Right ventricle myocardium superior (tissue), 1 donor: Measurements from ENCODE around the gene ZNF70. TPM values are rescaled to one million over a fixed set of nuclear protein-coding genes. Genes with fewer than 3 reads are reported as not detected.
"Not testable (repeated sequence)": the region's sequence is repeated elsewhere in the genome, so short reads cannot be mapped to it uniquely, and the experiment has no call there.

ENCODE experiments used
- ATAC-seq: fragments of 200-7000 bp; cut with Tn5 transposase; one replicate; pipeline ENCODE4 v1.9.1; 2020; ENCODE audit warnings: mild to moderate bottlenecking; ENCODE audit not compliant: poor library complexity
- DNase-seq: peaks from one replicate; pipeline ENCODE4 v3.0.0-alpha.2; 2020
- intact Hi-C: fragments of 100-400 bp; cut with DNase I; formaldehyde crosslinking; loops from one replicate; pipeline ENCODE4 v1.11.2; 2022
- total RNA-seq: library from RNA; stranded (reverse); fragmentation: NEBNext Ultra II Directional; extraction: Animal tissue kit (Norgen Biotek cat#: 25700); gene quantifications from one replicate; pipeline ENCODE4 v1.2.1, GENCODE V29; 2021
- donor health status: DM: no; HTN: yes; CAD: no; lungs with severe emphysema.

Gene ZNF70
- total RNA-seq, 1 donor from 2014 or later = 2.8 TPM

GRCh38 chr22:23744001-23744400, 6.9 kb downstream of the ZNF70 start:
- no peak for DNase-seq

GRCh38 chr22:23743303-23743705, 7.6 kb downstream of the ZNF70 start:
- intact Hi-C loops = no loop called here
- peak; percentile 31 for ATAC-seq
- peak; percentile 75 for DNase-seq

More at GRCh38 chr22:23744001-23744400, 6.9 kb downstream of the ZNF70 start:
- intact Hi-C loops = no loop called here
- ATAC-seq = no peak

GRCh38 chr22:23742505-23743264, 8.2 kb downstream of the ZNF70 start:
- intact Hi-C loops = no loop called here
- peak; percentile 91 for ATAC-seq
- peak; percentile 70 for DNase-seq

DNA sequence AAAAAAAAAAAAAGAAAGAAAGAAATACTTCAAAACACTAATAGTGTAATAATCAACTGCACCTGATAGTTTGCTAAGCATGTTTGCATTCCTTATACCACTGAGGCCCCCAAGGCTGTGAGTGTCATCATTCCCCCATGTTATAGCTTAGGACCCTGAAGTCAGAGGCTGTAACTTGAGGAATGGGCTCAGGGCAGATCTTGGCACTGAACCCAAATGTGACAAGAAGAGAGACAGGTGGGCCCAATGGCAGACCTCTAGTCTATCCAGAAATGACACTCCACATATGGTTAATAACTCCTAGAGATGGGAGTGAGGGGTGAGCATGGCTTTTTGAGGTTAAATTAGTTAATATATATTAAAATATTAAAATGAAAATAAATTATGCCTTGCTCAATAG, 13.2 kb downstream of the ZNF70 start:
- intact Hi-C loops = no loop called here
- DNase-seq = no peak
- no peak for ATAC-seq

DNA sequence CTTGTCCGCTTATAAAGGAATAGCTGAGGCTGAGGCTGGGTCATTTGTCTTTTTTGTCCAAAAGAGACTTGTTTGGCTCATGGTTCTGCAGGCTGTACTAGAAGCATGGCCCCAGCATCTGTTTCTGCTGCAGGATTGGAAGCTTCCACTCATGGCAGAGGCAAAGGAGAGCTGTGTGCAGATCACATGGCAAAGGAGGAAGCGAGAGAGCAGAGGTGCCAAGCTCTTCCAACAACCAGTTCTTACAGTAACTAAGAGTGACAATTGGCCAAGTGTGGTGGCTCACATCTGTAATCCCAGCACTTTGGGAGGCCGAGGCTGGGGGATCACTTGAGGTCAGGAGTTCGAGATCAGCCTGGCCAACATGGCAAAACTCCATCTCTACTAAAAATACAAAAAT, 22.8 kb downstream of the ZNF70 start:
- ATAC-seq, DNase-seq, intact Hi-C loops: not testable (repeated sequence)

DNA sequence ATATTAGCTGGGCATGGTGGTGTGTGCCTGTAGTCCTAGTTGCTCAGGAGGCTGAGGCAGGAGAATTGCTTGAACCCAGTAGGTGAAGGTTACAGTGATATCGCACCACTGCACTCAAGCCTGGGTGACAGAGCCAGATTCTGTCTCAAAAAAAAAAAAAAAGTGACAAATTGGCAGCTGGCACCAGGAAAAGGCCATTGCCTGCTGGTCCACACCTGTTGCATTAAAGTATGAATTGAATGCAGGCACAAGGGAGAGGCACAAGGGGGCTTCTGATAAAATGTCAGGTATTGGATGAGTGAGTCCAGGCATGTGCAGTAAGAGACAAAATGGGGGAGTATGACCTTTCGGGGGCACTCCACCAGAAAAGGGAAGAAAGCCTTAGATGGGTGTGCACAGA, 28.2 kb downstream of the ZNF70 start:
- intact Hi-C loops = no loop called here
- no peak for DNase-seq
- no peak for ATAC-seq

DNA sequence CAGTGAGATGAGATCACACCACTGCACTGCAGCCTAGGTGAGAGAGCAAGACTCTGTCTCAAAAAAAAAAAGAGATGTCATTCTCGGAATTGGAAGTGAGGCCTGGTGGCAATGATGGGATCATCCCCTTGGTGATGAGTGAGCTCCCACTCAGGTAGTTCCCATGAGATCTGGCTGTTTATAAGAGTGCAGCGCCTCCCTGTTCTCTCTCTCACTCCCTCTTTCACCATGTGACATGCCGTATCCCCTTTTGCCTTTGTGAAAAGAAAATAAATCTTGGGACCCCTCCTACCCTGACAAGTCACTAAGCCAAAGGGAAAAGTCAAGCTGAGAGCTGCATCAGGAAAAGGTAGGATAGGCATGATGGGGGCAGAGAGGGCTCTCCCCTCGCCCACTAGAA, 28.8 kb downstream of the ZNF70 start:
- intact Hi-C loops = no loop called here
- DNase-seq (no peak), ATAC-seq (no peak)

GRCh38 chr22:23720855-23721254, 30.1 kb downstream of the ZNF70 start:
- ATAC-seq (no peak), DNase-seq (no peak)
- intact Hi-C loops = no loop called here

DNA sequence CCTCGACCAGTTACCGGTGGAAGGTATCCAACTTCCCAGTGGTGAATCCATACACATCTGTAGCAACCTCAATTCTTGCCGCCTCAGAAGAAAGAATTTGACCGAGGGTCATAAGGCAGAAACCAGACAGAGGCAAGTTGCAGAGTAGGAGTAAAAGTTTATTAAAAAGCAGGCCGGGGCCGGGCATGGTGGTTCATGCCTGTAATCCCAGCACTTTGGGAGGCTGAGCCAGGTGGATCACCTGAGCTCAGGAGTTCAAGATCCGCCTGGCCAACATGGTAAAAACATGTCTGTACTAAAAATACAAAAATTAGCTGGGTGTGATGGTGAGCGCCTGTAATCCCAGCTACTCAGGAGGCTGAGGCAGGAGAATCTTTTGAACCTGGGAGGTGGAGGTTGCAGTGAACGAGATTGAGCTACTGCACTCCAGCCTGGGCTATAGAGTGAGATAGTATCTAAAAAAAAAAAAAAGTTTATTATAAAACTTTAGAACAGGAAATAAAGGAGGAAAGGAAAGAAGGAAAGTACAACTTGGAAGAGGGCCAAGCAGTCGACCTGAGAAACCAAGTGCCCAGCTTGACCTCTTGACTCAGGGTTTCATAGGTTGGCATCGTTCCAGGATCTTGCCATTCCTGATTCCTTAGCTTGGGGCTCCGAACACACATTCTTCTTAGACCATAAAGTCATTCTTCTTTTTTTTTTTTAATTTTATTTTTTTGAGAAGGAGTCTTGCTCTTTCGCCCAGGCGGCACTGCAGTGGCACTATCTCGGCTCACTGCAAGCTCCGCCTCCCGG, 32.3 kb downstream of the ZNF70 start:
- no peak for DNase-seq
- ATAC-seq = no peak
- intact Hi-C loops = no loop called here

GRCh38 chr22:23716811-23717801, 33.8 kb downstream of the ZNF70 start:
- peak; percentile 93 for DNase-seq
- intact Hi-C loops = no loop called here
- peak; percentile 99 for ATAC-seq

GRCh38 chr22:23715806-23716375, 35.0 kb downstream of the ZNF70 start:
- no peak for DNase-seq
- intact Hi-C loops = no loop called here

DNA sequence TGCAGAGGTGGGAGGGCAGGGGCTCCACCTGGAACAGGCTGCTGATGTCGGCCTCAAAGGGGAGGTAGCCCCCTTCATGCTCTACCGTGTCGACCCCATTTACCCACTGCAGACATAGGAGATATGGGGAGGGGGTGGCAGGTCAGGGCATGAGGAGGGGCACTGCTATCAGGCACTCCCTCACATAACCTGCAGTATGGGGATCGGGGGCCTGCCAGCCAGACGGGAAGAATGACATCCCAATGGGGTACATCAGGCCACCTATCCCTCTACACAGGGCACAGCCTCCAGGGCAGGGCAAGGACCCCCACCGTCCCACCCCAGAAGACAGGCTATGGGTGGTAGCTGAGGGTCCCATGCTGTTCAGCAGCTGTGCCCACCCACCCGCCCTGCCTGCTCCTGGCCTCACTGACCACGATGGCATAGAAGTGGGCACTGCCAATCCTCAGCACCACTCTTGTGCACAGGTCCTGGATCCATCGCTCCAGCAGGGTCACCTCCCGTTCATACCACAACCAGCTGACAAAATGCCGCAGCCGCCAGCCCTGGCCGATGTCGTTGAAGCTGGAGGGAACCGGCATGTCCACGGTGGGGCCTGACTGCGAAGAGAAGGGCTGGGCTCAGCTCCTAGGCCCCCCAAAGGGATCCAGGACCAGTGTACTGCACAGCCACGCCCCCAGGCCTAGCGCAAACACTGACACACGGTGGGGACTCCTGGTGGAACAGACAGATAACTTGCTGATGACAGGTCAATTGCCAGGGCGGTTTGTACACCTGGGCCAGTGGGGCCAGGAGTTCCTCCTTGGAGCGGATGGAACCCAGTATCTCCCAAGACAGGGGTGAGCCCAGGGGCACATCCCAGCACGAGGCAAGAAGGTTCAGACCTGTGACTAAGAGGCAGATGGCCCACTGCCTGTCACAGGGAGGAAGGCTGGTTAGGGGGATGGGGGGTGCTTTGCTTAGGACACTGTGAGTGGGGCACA, 36.0 kb downstream of the ZNF70 start:
- ATAC-seq (no peak), DNase-seq (no peak)
- intact Hi-C loops = no loop called here

More at GRCh38 chr22:23715806-23716375, 35.0 kb downstream of the ZNF70 start:
- ATAC-seq = no peak

GRCh38 chr22:23713696-23714595, 37.0 kb downstream of the ZNF70 start:
- DNase-seq = no peak
- ATAC-seq = no peak
- intact Hi-C loops = no loop called here

GRCh38 chr22:23712256-23712655, 38.7 kb downstream of the ZNF70 start:
- no peak for ATAC-seq
- intact Hi-C loops = no loop called here

GRCh38 chr22:23709107-23709506, 41.8 kb downstream of the ZNF70 start:
- intact Hi-C loops = no loop called here
- no peak for ATAC-seq

More at GRCh38 chr22:23712256-23712655, 38.7 kb downstream of the ZNF70 start:
- DNase-seq = no peak

GRCh38 chr22:23708270-23708669, 42.6 kb downstream of the ZNF70 start:
- DNase-seq = no peak
- no peak for ATAC-seq
- intact Hi-C loops = no loop called here

More at GRCh38 chr22:23709107-23709506, 41.8 kb downstream of the ZNF70 start:
- no peak for DNase-seq
